Glomerular endothelial cell (primary cell): ENCODE results near the gene ZCCHC3. TPM values are rescaled to one million over a fixed set of nuclear protein-coding genes. Genes with fewer than 3 reads are reported as not detected.

ENCODE experiments used
- DNase-seq: peaks from one replicate; pipeline ENCODE4 v3.0.0-alpha.2; 2011; ENCODE audit warnings: low read depth, low spot score; ENCODE audit errors: extremely low read depth
- total RNA-seq: library from RNA; depleted of rRNA; stranded (reverse); fragments of >200 nt; gene quantifications from 2 replicates; pipeline ENCODE4 v1.2.3, GENCODE V29; 2015

Gene ZCCHC3
- total RNA-seq, 1 donor from 2014 or later, result 19.5 TPM

- DNase-seq, result no peak
Measured at GRCh38 chr20:310645-311044, 13.3 kb downstream of the ZCCHC3 start.

GRCh38 chr20:311609-312008 lies 14.2 kb downstream of the ZCCHC3 start:
- no peak for DNase-seq

- DNase-seq, result no peak
Measured at GRCh38 chr20:312067-312466, 14.7 kb downstream of the ZCCHC3 start.

GRCh38 chr20:312866-313265 lies 15.5 kb downstream of the ZCCHC3 start:
- DNase-seq, result no peak

GRCh38 chr20:313402-313801 lies 16.0 kb downstream of the ZCCHC3 start:
- no peak for DNase-seq

- DNase-seq, result no peak
Measured at GRCh38 chr20:313948-314347, 16.6 kb downstream of the ZCCHC3 start.

- no peak for DNase-seq
Measured at GRCh38 chr20:316316-317068, 19.1 kb downstream of the ZCCHC3 start.

- no peak for DNase-seq
Measured at GRCh38 chr20:324177-325044, 27.0 kb downstream of the ZCCHC3 start.

GRCh38 chr20:325045-325888 lies 27.9 kb downstream of the ZCCHC3 start, which contains the start of gene SOX12:
Gene SOX12, plus strand, starts transcription at chr20:325552. Its CDS starts 373 bp downstream, at chr20:325925.
- no peak for DNase-seq

GRCh38 chr20:325889-326644 lies 28.7 kb downstream of the ZCCHC3 start:
- no peak for DNase-seq

GRCh38 chr20:326645-327185 lies 29.3 kb downstream of the ZCCHC3 start:
- DNase-seq, result no peak

GRCh38 chr20:327186-328026 lies 30.0 kb downstream of the ZCCHC3 start:
- DNase-seq, result no peak

- no peak for DNase-seq
Measured at GRCh38 chr20:328027-328974, 30.9 kb downstream of the ZCCHC3 start.

- DNase-seq, result no peak
Measured at GRCh38 chr20:328975-329695, 31.8 kb downstream of the ZCCHC3 start.

- DNase-seq, result no peak
Measured at GRCh38 chr20:329851-330232, 32.5 kb downstream of the ZCCHC3 start.

GRCh38 chr20:330233-331149 lies 33.1 kb downstream of the ZCCHC3 start:
- no peak for DNase-seq
